Large intestine (tissue), 3 donors: ENCODE data around the gene ANXA4. TPM values are rescaled to one million over a fixed set of nuclear protein-coding genes. Genes with fewer than 3 reads are reported as not detected.
"Not testable (repeated sequence)": the region's sequence is repeated elsewhere in the genome, so short reads cannot be mapped to it uniquely, and the experiment has no call there.

ENCODE experiments used
- DNase-seq, 2 donors: peaks; one replicate each; pipeline versions ENCODE4 v3.0.0 to v3.0.0-alpha.2; 2013
- H3K27ac ChIP-seq: one replicate; pipeline ENCODE4 v1.5.1; 2013; ENCODE audit warnings: low read length
- H3K27me3 ChIP-seq: 2 replicates; pipeline ENCODE4 v1.6.1; 2013; ENCODE audit warnings: low read length; ENCODE audit not compliant: control insufficient read depth, insufficient read depth
- H3K36me3 ChIP-seq: 2 replicates; pipeline ENCODE4 v1.6.1; 2013; ENCODE audit warnings: low read length; ENCODE audit not compliant: control insufficient read depth, insufficient read depth
- H3K4me1 ChIP-seq: one replicate; pipeline ENCODE4 v1.6.1; 2013; ENCODE audit warnings: low read length; ENCODE audit not compliant: control insufficient read depth, insufficient read depth
- H3K4me3 ChIP-seq: one replicate; pipeline ENCODE4 v1.5.1; 2013; ENCODE audit warnings: low read length
- H3K9me3 ChIP-seq: one replicate; pipeline ENCODE4 v1.6.1; 2013; ENCODE audit warnings: mild to moderate bottlenecking, low read depth, low read length, moderate library complexity; ENCODE audit not compliant: control insufficient read depth
- WGBS: methylation state at CpG from one replicate; pipeline ENCODE4 v1.1.5; 2013; ENCODE audit warnings: low lambda C conversion rate; ENCODE audit not compliant: insufficient coverage; 5-methylcytosine and 5-hydroxymethylcytosine counted together
- polyA plus RNA-seq: library from polyadenylated mRNA; unstranded; fragments of 120-200 nt; gene quantifications from one replicate; pipeline ENCODE4 v1.2.1, GENCODE V29; 2013

ANXA4 gene
- polyA plus RNA-seq, 1 donor: 540 TPM

GRCh38 chr2:69734035-69734611, 7.8 kb upstream of the ANXA4 start:
- Histone ChIP-seq H3K27ac (peak overlapping the region; percentile 85), H3K4me1 (peaks cover 31% of the 10 kb centered on the region), H3K9me3 (no peaks in the 10 kb centered on the region), H3K4me3 (no peak overlapping the region), H3K27me3 (no peaks in the 10 kb centered on the region), H3K36me3 (no peaks in the 10 kb centered on the region)
- WGBS: 0% methylated on average over 1 of the region's 5 CpGs
- DNase-seq: peak; percentile 77 to 87

GRCh38 chr2:69734854-69735544, 6.9 kb upstream of the ANXA4 start:
- peak in 1 of 2 donors; percentile 51 for DNase-seq
- Histone ChIP-seq H3K9me3 (no peaks in the 10 kb centered on the region), H3K36me3 (no peaks in the 10 kb centered on the region), H3K27ac (peak overlapping the region; percentile 80), H3K27me3 (no peaks in the 10 kb centered on the region), H3K4me3 (no peak overlapping the region), H3K4me1 (peaks cover 33% of the 10 kb centered on the region)
- no CpG with 5 or more reads among the region's 2 CpGs for WGBS

- DNase-seq: peak in 1 of 2 donors; percentile 64
- WGBS: no CpG with 5 or more reads among the region's 3 CpGs
- no peak overlapping the region for H3K4me3 ChIP-seq
- H3K9me3 ChIP-seq: no peaks in the 10 kb centered on the region
- H3K4me1 ChIP-seq: peaks cover 38% of the 10 kb centered on the region
- H3K27me3 ChIP-seq: no peaks in the 10 kb centered on the region
- peak overlapping the region; percentile 80 for H3K27ac ChIP-seq
- no peaks in the 10 kb centered on the region for H3K36me3 ChIP-seq
Measured at GRCh38 chr2:69735686-69736085, 6.2 kb upstream of the ANXA4 start.

- not testable (repeated sequence) for H3K4me3 ChIP-seq, H3K27me3 ChIP-seq, H3K36me3 ChIP-seq, DNase-seq, H3K27ac ChIP-seq, H3K9me3 ChIP-seq
- WGBS: no CpG with 5 or more reads among the region's 3 CpGs
- peaks cover 41% of the 10 kb centered on the region for H3K4me1 ChIP-seq
Measured at GRCh38 chr2:69738149-69738548, 3.8 kb upstream of the ANXA4 start.

- peak overlapping the region; percentile 80 for H3K4me3 ChIP-seq
- no peaks in the 10 kb centered on the region for H3K9me3 ChIP-seq
- DNase-seq: peak; percentile 56 to 75
- H3K4me1 ChIP-seq: peaks cover 31% of the 10 kb centered on the region
- WGBS: 23% methylated on average over 2 of the region's 10 CpGs
- H3K36me3 ChIP-seq: no peaks in the 10 kb centered on the region
- peak overlapping the region; percentile 98 for H3K27ac ChIP-seq
- no peaks in the 10 kb centered on the region for H3K27me3 ChIP-seq
Measured at GRCh38 chr2:69740502-69740951, 1.4 kb upstream of the ANXA4 start.

GRCh38 chr2:69741229-69741574, 732 bp upstream of the ANXA4 start:
- H3K4me1 ChIP-seq: peaks cover 26% of the 10 kb centered on the region

GRCh38 chr2:69742322-69742952, 503 bp downstream of the ANXA4 start:
- peak overlapping the region; percentile 98 for H3K27ac ChIP-seq
- H3K4me1 ChIP-seq: peaks cover 29% of the 10 kb centered on the region
- H3K4me3 ChIP-seq: peak overlapping the region; percentile 80
- H3K36me3 ChIP-seq: peaks cover 5% of the 10 kb centered on the region
- peak in 1 of 2 donors; percentile 49 for DNase-seq
- H3K27me3 ChIP-seq: no peaks in the 10 kb centered on the region
- H3K9me3 ChIP-seq: no peaks in the 10 kb centered on the region
- WGBS: 0% methylated on average over 5 of the region's 22 CpGs

More at GRCh38 chr2:69741229-69741574, 732 bp upstream of the ANXA4 start:
- peak overlapping the region; percentile 80 for H3K4me3 ChIP-seq
- no CpG with 5 or more reads among the region's 13 CpGs for WGBS
- peak; percentile 41 to 80 for DNase-seq
- H3K36me3 ChIP-seq: no peaks in the 10 kb centered on the region
- H3K27me3 ChIP-seq: no peaks in the 10 kb centered on the region
- peak overlapping the region; percentile 98 for H3K27ac ChIP-seq
- no peaks in the 10 kb centered on the region for H3K9me3 ChIP-seq

GRCh38 chr2:69743847-69744264, 1.9 kb downstream of the ANXA4 start:
- Histone ChIP-seq H3K36me3 (peaks cover 8% of the 10 kb centered on the region), H3K4me1 (peaks cover 27% of the 10 kb centered on the region), H3K27ac (peak overlapping the region; percentile 98), H3K9me3 (no peaks in the 10 kb centered on the region), H3K4me3 (peak overlapping the region; percentile 80), H3K27me3 (no peaks in the 10 kb centered on the region)
- WGBS: no CpG with 5 or more reads among the region's 2 CpGs
- no peak for DNase-seq

GRCh38 chr2:69744456-69744855, 2.5 kb downstream of the ANXA4 start:
- Histone ChIP-seq H3K9me3 (no peaks in the 10 kb centered on the region), H3K36me3 (peaks cover 13% of the 10 kb centered on the region), H3K27me3 (no peaks in the 10 kb centered on the region), H3K4me3 (peak overlapping the region; percentile 80), H3K4me1 (peaks cover 31% of the 10 kb centered on the region), H3K27ac (peak overlapping the region; percentile 98)
- DNase-seq: peak; percentile 44 to 75
- WGBS: 14% methylated on average over 2 of the region's 3 CpGs

- H3K4me3 ChIP-seq: peak overlapping the region; percentile 80
- no peak for DNase-seq
- H3K9me3 ChIP-seq: no peaks in the 10 kb centered on the region
- peaks cover 13% of the 10 kb centered on the region for H3K36me3 ChIP-seq
- 86% methylated on average over 1 of the region's 2 CpGs for WGBS
- peaks cover 29% of the 10 kb centered on the region for H3K4me1 ChIP-seq
- H3K27me3 ChIP-seq: no peaks in the 10 kb centered on the region
- peak overlapping the region; percentile 98 for H3K27ac ChIP-seq
Measured at GRCh38 chr2:69745035-69745434, 3.1 kb downstream of the ANXA4 start.
